Activated CD4-positive, alpha-beta memory T cell treated with anti-CD3 and anti-CD28 coated beads for 36 hours (primary cell): ENCODE results near the gene PIK3R5. TPM values are rescaled to one million over a fixed set of nuclear protein-coding genes. Genes with fewer than 3 reads are reported as not detected.
A peak's percentile ranks its signal among the peaks of the same experiment; 100 is the strongest.
"Not testable (repeated sequence)": the region's sequence is repeated elsewhere in the genome, so short reads cannot be mapped to it uniquely, and the experiment has no call there.

Experiments
- CTCF ChIA-PET: fragments of 350-600 bp; sonication (Branson Sonifier 250); formaldehyde crosslinking; loops from one replicate; lab custom pipeline; 2021; ENCODE audit warnings: antibody characterized with exemption, inconsistent platforms; lab: Charles Lee
- POLR2A ChIA-PET: fragments of 350-600 bp; sonication (Branson Sonifier 250); formaldehyde crosslinking; loops from one replicate; lab custom pipeline; 2021; ENCODE audit warnings: antibody characterized with exemption; lab: Charles Lee
- DNase-seq: peaks from one replicate; pipeline ENCODE4 v3.0.0-alpha.2; 2020
- H3K27ac Mint-ChIP-seq: one replicate; pipeline ENCODE4 v1.8.0; 2021; ENCODE audit warnings: mixed read lengths
- H3K27me3 Mint-ChIP-seq: one replicate; pipeline ENCODE4 v1.8.0; 2021; ENCODE audit warnings: mixed read lengths
- H3K36me3 Mint-ChIP-seq: one replicate; pipeline ENCODE4 v1.8.0; 2021; ENCODE audit warnings: mixed read lengths
- H3K4me1 Mint-ChIP-seq: one replicate; pipeline ENCODE4 v1.8.0; 2021; ENCODE audit warnings: low read depth, mixed read lengths
- H3K4me3 Mint-ChIP-seq: one replicate; pipeline ENCODE4 v1.8.0; 2021; ENCODE audit warnings: mild to moderate bottlenecking, mixed read lengths
- H3K9me3 Mint-ChIP-seq: one replicate; pipeline ENCODE4 v1.8.0; 2021; ENCODE audit warnings: mixed read lengths
- intact Hi-C: fragments of 100-400 bp; cut with micrococcal nuclease; formaldehyde crosslinking; loops from one replicate; pipeline ENCODE4 v1.15.1; 2023
- total RNA-seq, 2 experiments: library from RNA; stranded (reverse); gene quantifications; one replicate each; pipeline ENCODE4 v1.2.3, GENCODE V29; 2021

PIK3R5 gene
- total RNA-seq, 2 experiments from 2014 or later = 20.7 to 22.4 TPM

- intact Hi-C loops, POLR2A ChIA-PET: not testable (repeated sequence)
- CTCF ChIA-PET = interaction anchor here (3.0 kb wide), 1 partner anchor 14 kb away, joined by 22 read pairs; no protein-coding TSS in a partner anchor
Observed at GRCh38 chr17:8984225-8984624, 18.7 kb upstream of the PIK3R5 start.

GRCh38 chr17:8981443-8981842 lies 15.9 kb upstream of the PIK3R5 start:
- no peak for DNase-seq
- ChIA-PET CTCF (no interaction called here), POLR2A (no interaction called here)
- H3K9me3 Mint-ChIP-seq = peaks cover 9% of the 10 kb centered on the region
- no peak overlapping the region for H3K27ac Mint-ChIP-seq
- intact Hi-C loops = no loop called here
- no peaks in the 10 kb centered on the region for H3K36me3 Mint-ChIP-seq
- H3K4me1 Mint-ChIP-seq = peaks cover 15% of the 10 kb centered on the region
- H3K4me3 Mint-ChIP-seq = no peak overlapping the region
- no peaks in the 10 kb centered on the region for H3K27me3 Mint-ChIP-seq

More at GRCh38 chr17:8984225-8984624, 18.7 kb upstream of the PIK3R5 start:
- H3K27me3 Mint-ChIP-seq, H3K4me3 Mint-ChIP-seq, H3K36me3 Mint-ChIP-seq, DNase-seq, H3K27ac Mint-ChIP-seq: not testable (repeated sequence)
- Mint-ChIP-seq H3K9me3 (peaks cover 14% of the 10 kb centered on the region), H3K4me1 (peaks cover 15% of the 10 kb centered on the region)

- no peaks in the 10 kb centered on the region for H3K27me3 Mint-ChIP-seq
- H3K27ac Mint-ChIP-seq = no peak overlapping the region
- intact Hi-C loops = no loop called here
- H3K4me1 Mint-ChIP-seq = no peaks in the 10 kb centered on the region
- no peaks in the 10 kb centered on the region for H3K9me3 Mint-ChIP-seq
- CTCF ChIA-PET = no interaction called here
- no peak for DNase-seq
- H3K4me3 Mint-ChIP-seq = no peak overlapping the region
- POLR2A ChIA-PET = no interaction called here
- no peaks in the 10 kb centered on the region for H3K36me3 Mint-ChIP-seq
Observed at GRCh38 chr17:8979715-8980114, 14.2 kb upstream of the PIK3R5 start.

GRCh38 chr17:8976638-8977037 lies 11.1 kb upstream of the PIK3R5 start:
- ChIA-PET CTCF (interaction anchor here (1.3 kb wide), 1 partner anchor 22 kb away, joined by 5 read pairs; no protein-coding TSS in a partner anchor), POLR2A (no interaction called here)

GRCh38 chr17:8975091-8975725 lies 9.7 kb upstream of the PIK3R5 start:
- POLR2A ChIA-PET = no interaction called here
- CTCF ChIA-PET = interaction anchor here (1.1 kb wide), 1 partner anchor 23 kb away, joined by 3 read pairs; no protein-coding TSS in a partner anchor
- no peak for DNase-seq
- Mint-ChIP-seq H3K9me3 (peaks cover 6% of the 10 kb centered on the region), H3K27ac (no peak overlapping the region), H3K27me3 (no peaks in the 10 kb centered on the region), H3K4me3 (no peak overlapping the region), H3K36me3 (no peaks in the 10 kb centered on the region), H3K4me1 (no peaks in the 10 kb centered on the region)
- intact Hi-C loops = no loop called here

More at GRCh38 chr17:8976638-8977037, 11.1 kb upstream of the PIK3R5 start:
- Mint-ChIP-seq H3K4me3 (no peak overlapping the region), H3K4me1 (no peaks in the 10 kb centered on the region), H3K27me3 (no peaks in the 10 kb centered on the region), H3K27ac (no peak overlapping the region), H3K36me3 (no peaks in the 10 kb centered on the region), H3K9me3 (no peaks in the 10 kb centered on the region)
- intact Hi-C loops = no loop called here
- no peak for DNase-seq

GRCh38 chr17:8969901-8970300 lies 4.4 kb upstream of the PIK3R5 start:
- POLR2A ChIA-PET = no interaction called here
- H3K27ac Mint-ChIP-seq = no peak overlapping the region
- H3K36me3 Mint-ChIP-seq = peaks cover 5% of the 10 kb centered on the region
- DNase-seq = no peak
- H3K4me3 Mint-ChIP-seq = no peak overlapping the region
- no peaks in the 10 kb centered on the region for H3K27me3 Mint-ChIP-seq
- H3K4me1 Mint-ChIP-seq = peaks cover 12% of the 10 kb centered on the region
- intact Hi-C loops = loop anchor here (5.0 kb wide), 1 partner anchor 267 kb away; no protein-coding TSS in a partner anchor
- peaks cover 25% of the 10 kb centered on the region for H3K9me3 Mint-ChIP-seq
- CTCF ChIA-PET = no interaction called here

- POLR2A ChIA-PET = no interaction called here
- H3K36me3 Mint-ChIP-seq = peaks cover 5% of the 10 kb centered on the region
- DNase-seq = no peak
- H3K4me1 Mint-ChIP-seq = peaks cover 23% of the 10 kb centered on the region
- CTCF ChIA-PET = interaction anchor here (0.9 kb wide), 1 partner anchor 24 kb away, joined by 4 read pairs; no protein-coding TSS in a partner anchor
- H3K27me3 Mint-ChIP-seq = no peaks in the 10 kb centered on the region
- no peak overlapping the region for H3K27ac Mint-ChIP-seq
- H3K4me3 Mint-ChIP-seq = no peak overlapping the region
- peaks cover 25% of the 10 kb centered on the region for H3K9me3 Mint-ChIP-seq
- intact Hi-C loops = loop anchor here (5.0 kb wide), 1 partner anchor 269 kb away; no protein-coding TSS in a partner anchor
Observed at GRCh38 chr17:8968503-8968902, 3.0 kb upstream of the PIK3R5 start.

GRCh38 chr17:8967861-8968260 lies 2.4 kb upstream of the PIK3R5 start:
- peaks cover 8% of the 10 kb centered on the region for H3K36me3 Mint-ChIP-seq
- CTCF ChIA-PET = no interaction called here
- intact Hi-C loops = loop anchor here (5.0 kb wide), 1 partner anchor 269 kb away; no protein-coding TSS in a partner anchor

GRCh38 chr17:8966926-8967325 lies 1.4 kb upstream of the PIK3R5 start:
- CTCF ChIA-PET = no interaction called here
- H3K4me3 Mint-ChIP-seq = peak overlapping the region; percentile 16
- H3K27me3 Mint-ChIP-seq = no peaks in the 10 kb centered on the region
- H3K36me3 Mint-ChIP-seq = peaks cover 8% of the 10 kb centered on the region
- no peak for DNase-seq
- intact Hi-C loops = loop anchor here (5.0 kb wide), 1 partner anchor 270 kb away; no protein-coding TSS in a partner anchor
- peaks cover 25% of the 10 kb centered on the region for H3K9me3 Mint-ChIP-seq
- POLR2A ChIA-PET = no interaction called here
- peaks cover 38% of the 10 kb centered on the region for H3K4me1 Mint-ChIP-seq
- no peak overlapping the region for H3K27ac Mint-ChIP-seq

More at GRCh38 chr17:8967861-8968260, 2.4 kb upstream of the PIK3R5 start:
- POLR2A ChIA-PET = no interaction called here
- DNase-seq = no peak
- Mint-ChIP-seq H3K27ac (no peak overlapping the region), H3K4me3 (no peak overlapping the region), H3K27me3 (no peaks in the 10 kb centered on the region), H3K9me3 (peaks cover 25% of the 10 kb centered on the region), H3K4me1 (peaks cover 30% of the 10 kb centered on the region)

- H3K4me1 Mint-ChIP-seq = peaks cover 54% of the 10 kb centered on the region
Observed at GRCh38 chr17:8964801-8965393, 610 bp downstream of the PIK3R5 start.

GRCh38 chr17:8963647-8964258 lies 1.8 kb downstream of the PIK3R5 start:
- peaks cover 18% of the 10 kb centered on the region for H3K9me3 Mint-ChIP-seq
- no peak for DNase-seq

More at GRCh38 chr17:8964801-8965393, 610 bp downstream of the PIK3R5 start:
- peak; percentile 61 for DNase-seq
- ChIA-PET POLR2A (interaction anchor here (1.5 to 2.8 kb wide), 3 partner anchors 9 to 16 kb away, joined by 6 to 14 read pairs (median 12); no protein-coding TSS in a partner anchor), CTCF (interaction anchor here (0.6 to 1.6 kb wide), 7 partner anchors 18 to 219 kb away, joined by 3 to 9 read pairs (median 3); no protein-coding TSS in a partner anchor)
- Mint-ChIP-seq H3K27me3 (no peaks in the 10 kb centered on the region), H3K36me3 (peaks cover 14% of the 10 kb centered on the region), H3K4me3 (peak overlapping the region; percentile 88), H3K27ac (peak overlapping the region; percentile 80), H3K9me3 (peaks cover 18% of the 10 kb centered on the region)
- intact Hi-C loops = loop anchor here (1.0 to 5.0 kb wide), 3 partner anchors 9 to 272 kb away; no protein-coding TSS in a partner anchor

More at GRCh38 chr17:8963647-8964258, 1.8 kb downstream of the PIK3R5 start:
- intact Hi-C loops = loop anchor here (2.0 kb wide), 1 partner anchor 65 kb away; no protein-coding TSS in a partner anchor
- H3K4me1 Mint-ChIP-seq = peaks cover 66% of the 10 kb centered on the region
- H3K4me3 Mint-ChIP-seq = peak overlapping the region; percentile 79
- no peaks in the 10 kb centered on the region for H3K27me3 Mint-ChIP-seq
- POLR2A ChIA-PET = interaction anchor here (0.8 to 2.8 kb wide), 7 partner anchors 8 to 42 kb away, joined by 3 to 14 read pairs (median 3); no protein-coding TSS in a partner anchor
- peaks cover 14% of the 10 kb centered on the region for H3K36me3 Mint-ChIP-seq
- H3K27ac Mint-ChIP-seq = peak overlapping the region; percentile 85
- CTCF ChIA-PET = interaction anchor here (1.0 to 3.2 kb wide), 8 partner anchors 10 to 218 kb away, joined by 3 to 12 read pairs (median 4); no protein-coding TSS in a partner anchor
